NCI-H2081 treated with DMSO at 0.1 percent for 48 hours (cell line): Measurements from ENCODE around the gene SH3BP2.

ENCODE experiments used
- DNase-seq: peaks from one replicate; lab custom pipeline; 2025; lab: John Stamatoyannopoulos, UW

Gene SH3BP2

GRCh38 chr4:2790583-2791517 lies 2.0 kb upstream of the SH3BP2 start:
- no peak for DNase-seq

GRCh38 chr4:2791518-2792395 lies 1.1 kb upstream of the SH3BP2 start:
- no peak for DNase-seq

- no peak for DNase-seq
These were observed 532 bp upstream of the SH3BP2 start for GRCh38 chr4:2792396-2792710.

GRCh38 chr4:2793586-2794485 lies 951 bp downstream of the SH3BP2 start:
- no peak for DNase-seq

GRCh38 chr4:2794486-2795299 lies 1.8 kb downstream of the SH3BP2 start:
- no peak for DNase-seq

GRCh38 chr4:2795300-2795892 lies 2.5 kb downstream of the SH3BP2 start:
- DNase-seq = no peak

GRCh38 chr4:2795893-2796848 lies 3.3 kb downstream of the SH3BP2 start:
- no peak for DNase-seq

GRCh38 chr4:2796849-2797544 lies 4.1 kb downstream of the SH3BP2 start:
- DNase-seq = no peak

GRCh38 chr4:2797545-2798305 lies 4.8 kb downstream of the SH3BP2 start:
- DNase-seq = no peak

- DNase-seq = no peak
These were observed 5.7 kb downstream of the SH3BP2 start for GRCh38 chr4:2798399-2799223.

GRCh38 chr4:2799224-2799911 lies 6.5 kb downstream of the SH3BP2 start:
- no peak for DNase-seq

GRCh38 chr4:2799971-2800690 lies 7.2 kb downstream of the SH3BP2 start:
- no peak for DNase-seq

GRCh38 chr4:2800691-2801596 lies 8.1 kb downstream of the SH3BP2 start:
- DNase-seq = no peak

GRCh38 chr4:2802618-2803531 lies 10.0 kb downstream of the SH3BP2 start:
- DNase-seq = no peak
